ENCODE results near the gene DNM3.
A peak's percentile ranks its signal among the peaks of the same experiment; 100 is the strongest.

The DNM3 gene

DNA sequence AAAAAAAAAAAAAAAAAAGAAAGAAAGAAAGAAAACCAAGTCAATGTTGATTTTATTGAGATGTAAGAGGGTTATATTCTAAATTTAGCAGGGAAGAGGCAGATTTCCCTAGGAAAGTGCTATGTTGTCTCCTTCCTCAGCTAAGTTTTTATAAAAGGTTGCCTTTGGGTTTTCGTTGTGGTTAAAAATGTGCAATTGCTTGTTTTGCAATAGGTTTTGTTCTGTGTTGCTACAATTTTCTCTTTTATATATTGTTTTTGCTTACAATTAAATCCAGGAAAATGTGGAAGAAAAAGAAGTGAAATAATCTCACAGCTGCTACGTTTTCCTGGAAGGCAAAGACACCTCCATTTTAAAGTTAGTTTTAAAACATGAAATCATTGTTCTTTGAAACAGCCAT, 442.5 kb downstream of the DNM3 start:
- no peak overlapping the region for H3K27ac ChIP-seq (ENCODE audit: low read length, poor library complexity, severe bottlenecking)
- H2AK5ac ChIP-seq (ENCODE audit: low read length, severe bottlenecking): no peak overlapping the region
- H3K18ac ChIP-seq (ENCODE audit: low read depth in 1 of 2, low read length in 2 of 2): no peak overlapping the region
- no peak overlapping the region for H3K4me3 ChIP-seq (ENCODE audit: insufficient read depth in 1 of 2, low read depth in 1 of 2, low read length in 2 of 2)
- H3K27me3 ChIP-seq (ENCODE audit: control insufficient read depth in 1 of 2, insufficient read depth in 1 of 2, low read length in 2 of 2): no peaks in the 10 kb centered on the region
- WGBS: no CpG with 5 or more reads among the region's 2 CpGs
- no peak overlapping the region for H3K9ac ChIP-seq (ENCODE audit: low read length)
- no peak overlapping the region for H4K91ac ChIP-seq (ENCODE audit: low read length)
- H2BK15ac ChIP-seq (ENCODE audit: low read depth, poor library complexity, severe bottlenecking): no peak overlapping the region
- no peak overlapping the region for H3K4me2 ChIP-seq (ENCODE audit: low read length, poor library complexity, severe bottlenecking)
- H2AFZ ChIP-seq (ENCODE audit: low read depth, low read length): no peak overlapping the region
- no peak overlapping the region for H2BK120ac ChIP-seq (ENCODE audit: low read depth, low read length)
- no peak overlapping the region for H3K23ac ChIP-seq (ENCODE audit: low read length in 2 of 2)
- no peaks in the 10 kb centered on the region for H3K9me3 ChIP-seq (ENCODE audit: control insufficient read depth, low read length)
- no peak overlapping the region for H3K4ac ChIP-seq (ENCODE audit: low read depth in 1 of 2, low read length in 2 of 2)
- H2BK5ac ChIP-seq (ENCODE audit: low read depth, low read length, poor library complexity, severe bottlenecking): no peak overlapping the region
- no peaks in the 10 kb centered on the region for H3K36me3 ChIP-seq (ENCODE audit: control insufficient read depth in 1 of 2, insufficient read depth in 2 of 2, low read depth in 1 of 2, low read length in 2 of 2)
- H2BK12ac ChIP-seq (ENCODE audit: low read length in 2 of 2): no peak overlapping the region
- no peak overlapping the region for H3K14ac ChIP-seq (ENCODE audit: low read length in 2 of 2)
- no peaks in the 10 kb centered on the region for H3K4me1 ChIP-seq (ENCODE audit: control insufficient read depth, insufficient read depth, low read depth, low read length)
- no peak for DNase-seq
- no peak overlapping the region for H4K8ac ChIP-seq (ENCODE audit: low read length)
- peaks cover 6% of the 10 kb centered on the region for H3K79me1 ChIP-seq (replicated peaks; ENCODE audit: low read length, poor library complexity, severe bottlenecking)

DNA sequence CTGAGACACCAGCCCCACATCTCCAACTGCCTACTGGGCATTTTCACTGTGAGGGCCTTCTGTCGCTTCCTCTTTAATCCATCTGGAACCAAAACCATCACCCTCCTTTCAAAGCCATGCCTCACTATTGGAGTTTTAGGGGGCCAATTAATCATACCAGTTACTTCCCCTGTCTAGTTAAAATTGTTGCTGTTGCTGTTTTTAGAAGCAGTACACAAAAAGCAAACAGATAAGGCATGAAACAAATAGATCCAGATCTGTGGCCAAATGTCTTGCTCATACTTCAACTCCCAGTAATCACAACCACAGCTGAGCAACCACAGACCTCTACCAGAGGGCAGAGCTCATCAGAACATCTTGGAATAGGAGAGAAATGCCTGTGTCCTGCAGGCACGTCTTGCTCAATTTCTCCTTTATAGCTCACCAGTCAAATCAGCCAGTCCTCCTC, 445.4 kb downstream of the DNM3 start:
- no peaks in the 10 kb centered on the region for H3K36me3 ChIP-seq (ENCODE audit: control insufficient read depth in 1 of 2, insufficient read depth in 2 of 2, low read depth in 1 of 2, low read length in 2 of 2)
- peak overlapping the region; percentile 33 for H3K4me2 ChIP-seq (ENCODE audit: low read length, poor library complexity, severe bottlenecking)
- peak overlapping the region; percentile 74 for H2AK5ac ChIP-seq (ENCODE audit: low read length, severe bottlenecking)
- H2BK5ac ChIP-seq (ENCODE audit: low read depth, low read length, poor library complexity, severe bottlenecking): no peak overlapping the region
- peak overlapping the region in 1 of 2 experiments; percentile 32 for H3K4ac ChIP-seq (ENCODE audit: low read depth in 1 of 2, low read length in 2 of 2)
- H3K27ac ChIP-seq (ENCODE audit: low read length, poor library complexity, severe bottlenecking): peak overlapping the region; percentile 66
- H2BK120ac ChIP-seq (ENCODE audit: low read depth, low read length): no peak overlapping the region
- peaks cover 6% of the 10 kb centered on the region for H3K79me1 ChIP-seq (replicated peaks; ENCODE audit: low read length, poor library complexity, severe bottlenecking)
- H2BK12ac ChIP-seq (ENCODE audit: low read length in 2 of 2): peak overlapping the region in 1 of 2 experiments; percentile 60
- H3K9ac ChIP-seq (ENCODE audit: low read length): peak overlapping the region; percentile 76
- no peak overlapping the region for H3K14ac ChIP-seq (ENCODE audit: low read length in 2 of 2)
- peak overlapping the region; percentile 35 to 65 for H3K18ac ChIP-seq (ENCODE audit: low read depth in 1 of 2, low read length in 2 of 2)
- H4K91ac ChIP-seq (ENCODE audit: low read length): no peak overlapping the region
- no peaks in the 10 kb centered on the region for H3K4me1 ChIP-seq (ENCODE audit: control insufficient read depth, insufficient read depth, low read depth, low read length)
- no peak overlapping the region for H2AFZ ChIP-seq (ENCODE audit: low read depth, low read length)
- H3K27me3 ChIP-seq (ENCODE audit: control insufficient read depth in 1 of 2, insufficient read depth in 1 of 2, low read length in 2 of 2): no peaks in the 10 kb centered on the region
- peak; percentile 94 for DNase-seq
- H2BK15ac ChIP-seq (ENCODE audit: low read depth, poor library complexity, severe bottlenecking): peak overlapping the region; percentile 88
- WGBS: 73% methylated on average over 1 of the region's 2 CpGs
- no peak overlapping the region for H3K23ac ChIP-seq (ENCODE audit: low read length in 2 of 2)
- peak overlapping the region in 1 of 2 experiments; percentile 16 for H3K4me3 ChIP-seq (ENCODE audit: insufficient read depth in 1 of 2, low read depth in 1 of 2, low read length in 2 of 2)
- no peaks in the 10 kb centered on the region for H3K9me3 ChIP-seq (ENCODE audit: control insufficient read depth, low read length)
- peak overlapping the region; percentile 33 for H4K8ac ChIP-seq (ENCODE audit: low read length)

DNA sequence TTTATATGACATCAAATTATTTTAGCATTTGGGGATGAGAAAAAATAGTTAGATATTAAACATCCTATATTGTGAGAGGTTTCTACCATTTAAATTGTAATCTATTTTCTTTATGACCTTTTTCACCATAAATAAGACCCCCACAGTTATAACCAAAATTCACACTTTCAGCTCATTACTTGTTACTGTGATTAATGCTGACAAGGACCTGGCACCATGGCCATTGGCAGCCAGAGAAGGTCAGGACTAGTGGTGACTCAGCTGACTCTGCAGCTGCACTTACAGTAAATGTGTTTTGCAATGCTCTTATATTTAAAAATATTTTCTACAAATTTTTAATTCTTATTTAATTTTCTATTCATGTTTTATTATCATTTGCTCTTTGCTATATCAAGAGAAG, 445.9 kb downstream of the DNM3 start:
- H3K4ac ChIP-seq (ENCODE audit: low read depth in 1 of 2, low read length in 2 of 2): no peak overlapping the region
- H3K4me1 ChIP-seq (ENCODE audit: control insufficient read depth, insufficient read depth, low read depth, low read length): no peaks in the 10 kb centered on the region
- H3K4me3 ChIP-seq (ENCODE audit: insufficient read depth in 1 of 2, low read depth in 1 of 2, low read length in 2 of 2): peak overlapping the region in 1 of 2 experiments; percentile 16
- H3K9me3 ChIP-seq (ENCODE audit: control insufficient read depth, low read length): no peaks in the 10 kb centered on the region
- H3K36me3 ChIP-seq (ENCODE audit: control insufficient read depth in 1 of 2, insufficient read depth in 2 of 2, low read depth in 1 of 2, low read length in 2 of 2): no peaks in the 10 kb centered on the region
- H4K91ac ChIP-seq (ENCODE audit: low read length): no peak overlapping the region
- H3K23ac ChIP-seq (ENCODE audit: low read length in 2 of 2): no peak overlapping the region
- peak overlapping the region; percentile 76 for H3K9ac ChIP-seq (ENCODE audit: low read length)
- H2BK120ac ChIP-seq (ENCODE audit: low read depth, low read length): no peak overlapping the region
- no peaks in the 10 kb centered on the region for H3K27me3 ChIP-seq (ENCODE audit: control insufficient read depth in 1 of 2, insufficient read depth in 1 of 2, low read length in 2 of 2)
- no peak overlapping the region for H2BK12ac ChIP-seq (ENCODE audit: low read length in 2 of 2)
- no peak overlapping the region for H2BK15ac ChIP-seq (ENCODE audit: low read depth, poor library complexity, severe bottlenecking)
- DNase-seq: peak; percentile 79
- no peak overlapping the region for H2AFZ ChIP-seq (ENCODE audit: low read depth, low read length)
- H3K14ac ChIP-seq (ENCODE audit: low read length in 2 of 2): no peak overlapping the region
- no peak overlapping the region for H2AK5ac ChIP-seq (ENCODE audit: low read length, severe bottlenecking)
- H2BK5ac ChIP-seq (ENCODE audit: low read depth, low read length, poor library complexity, severe bottlenecking): no peak overlapping the region
- no peak overlapping the region for H3K4me2 ChIP-seq (ENCODE audit: low read length, poor library complexity, severe bottlenecking)
- H3K79me1 ChIP-seq (replicated peaks; ENCODE audit: low read length, poor library complexity, severe bottlenecking): peaks cover 6% of the 10 kb centered on the region
- no peak overlapping the region for H3K27ac ChIP-seq (ENCODE audit: low read length, poor library complexity, severe bottlenecking)
- H4K8ac ChIP-seq (ENCODE audit: low read length): no peak overlapping the region
- H3K18ac ChIP-seq (ENCODE audit: low read depth in 1 of 2, low read length in 2 of 2): no peak overlapping the region

DNA sequence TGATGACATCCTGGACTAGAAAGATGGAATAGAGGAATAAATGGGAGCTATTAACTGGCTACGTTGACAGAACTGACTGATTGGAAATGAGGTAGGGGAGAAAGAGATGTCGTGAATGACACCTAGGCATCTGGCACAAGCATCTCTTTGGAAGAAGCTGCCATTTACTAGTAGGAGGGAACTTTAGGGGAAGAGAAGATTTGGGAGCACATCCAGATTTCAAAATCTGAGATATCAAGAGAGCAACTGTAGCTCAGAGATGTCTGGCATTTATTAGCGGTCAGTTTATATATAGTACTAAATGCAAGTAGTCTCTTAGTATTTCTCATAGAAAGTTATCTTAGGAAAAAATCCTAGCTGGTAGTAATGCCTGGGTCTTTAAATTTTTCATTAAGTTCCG, 447.3 kb downstream of the DNM3 start:
- no peaks in the 10 kb centered on the region for H3K27me3 ChIP-seq (ENCODE audit: control insufficient read depth in 1 of 2, insufficient read depth in 1 of 2, low read length in 2 of 2)
- peak overlapping the region; percentile 16 for H2AK5ac ChIP-seq (ENCODE audit: low read length, severe bottlenecking)
- H2BK5ac ChIP-seq (ENCODE audit: low read depth, low read length, poor library complexity, severe bottlenecking): no peak overlapping the region
- WGBS: 93% methylated on average over 2 of the region's 4 CpGs
- peaks cover 6% of the 10 kb centered on the region for H3K79me1 ChIP-seq (replicated peaks; ENCODE audit: low read length, poor library complexity, severe bottlenecking)
- H3K4me1 ChIP-seq (ENCODE audit: control insufficient read depth, insufficient read depth, low read depth, low read length): no peaks in the 10 kb centered on the region
- no peak overlapping the region for H3K23ac ChIP-seq (ENCODE audit: low read length in 2 of 2)
- H4K91ac ChIP-seq (ENCODE audit: low read length): no peak overlapping the region
- H3K4ac ChIP-seq (ENCODE audit: low read depth in 1 of 2, low read length in 2 of 2): peak overlapping the region in 1 of 2 experiments; percentile 69
- peak overlapping the region; percentile 97 to 98 for H2BK12ac ChIP-seq (ENCODE audit: low read length in 2 of 2)
- no peak for DNase-seq
- no peak overlapping the region for H3K4me2 ChIP-seq (ENCODE audit: low read length, poor library complexity, severe bottlenecking)
- no peak overlapping the region for H3K27ac ChIP-seq (ENCODE audit: low read length, poor library complexity, severe bottlenecking)
- H3K14ac ChIP-seq (ENCODE audit: low read length in 2 of 2): no peak overlapping the region
- H3K9me3 ChIP-seq (ENCODE audit: control insufficient read depth, low read length): no peaks in the 10 kb centered on the region
- H2BK120ac ChIP-seq (ENCODE audit: low read depth, low read length): no peak overlapping the region
- no peak overlapping the region for H2AFZ ChIP-seq (ENCODE audit: low read depth, low read length)
- no peak overlapping the region for H4K8ac ChIP-seq (ENCODE audit: low read length)
- H3K18ac ChIP-seq (ENCODE audit: low read depth in 1 of 2, low read length in 2 of 2): peak overlapping the region; percentile 58 to 92
- no peak overlapping the region for H2BK15ac ChIP-seq (ENCODE audit: low read depth, poor library complexity, severe bottlenecking)
- no peak overlapping the region for H3K9ac ChIP-seq (ENCODE audit: low read length)
- no peaks in the 10 kb centered on the region for H3K36me3 ChIP-seq (ENCODE audit: control insufficient read depth in 1 of 2, insufficient read depth in 2 of 2, low read depth in 1 of 2, low read length in 2 of 2)
- peak overlapping the region in 1 of 2 experiments; percentile 23 for H3K4me3 ChIP-seq (ENCODE audit: insufficient read depth in 1 of 2, low read depth in 1 of 2, low read length in 2 of 2)
